Astrocyte (in vitro differentiated cells and primary cell): Measurements from ENCODE around the gene RABGGTB. TPM values are rescaled to one million over a fixed set of nuclear protein-coding genes. Genes with fewer than 3 reads are reported as not detected.
"Not testable (repeated sequence)": the region's sequence is repeated elsewhere in the genome, so short reads cannot be mapped to it uniquely, and the experiment has no call there.

Experiments used
- DNase-seq: peaks from one replicate; pipeline ENCODE4 v3.0.0-alpha.2; 2010; ENCODE audit warnings: low read depth
- FAIRE-seq: peaks from 2 replicates; lab custom pipeline; 2011; peaks lifted over from hg19 to GRCh38; lab: Jason Lieb, UNC
- H2AFZ ChIP-seq: 2 replicates; pipeline ENCODE4 v1.6.0; 2012; ENCODE audit warnings: low read depth, low read length, inconsistent platforms
- H3K27ac ChIP-seq: 2 replicates; pipeline ENCODE4 v1.5.1; 2011; ENCODE audit warnings: low read depth, low read length, inconsistent platforms
- H3K27me3 ChIP-seq: 2 replicates; pipeline ENCODE4 v1.6.0; 2011; ENCODE audit warnings: low read length, inconsistent platforms; ENCODE audit not compliant: insufficient read depth
- H3K36me3 ChIP-seq: 2 replicates; pipeline ENCODE4 v1.5.1; 2011; ENCODE audit warnings: low read length, inconsistent platforms; ENCODE audit not compliant: insufficient read depth
- H3K4me1 ChIP-seq: 2 replicates; pipeline ENCODE4 v1.5.1; 2011; ENCODE audit warnings: low read length, inconsistent platforms; ENCODE audit not compliant: insufficient read depth
- H3K4me2 ChIP-seq: 2 replicates; pipeline ENCODE4 v1.6.0; 2012; ENCODE audit warnings: low read length, inconsistent platforms
- H3K4me3 ChIP-seq: 2 replicates; pipeline ENCODE4 v1.5.1; 2011; ENCODE audit warnings: low read depth, mild to moderate bottlenecking, low read length, inconsistent platforms; ENCODE audit not compliant: insufficient read depth
- H3K79me2 ChIP-seq: 2 replicates; pipeline ENCODE4 v1.6.0; 2012; ENCODE audit warnings: mild to moderate bottlenecking, low read length, inconsistent platforms; ENCODE audit not compliant: insufficient read depth
- H3K9ac ChIP-seq: 2 replicates; pipeline ENCODE4 v1.6.0; 2012; ENCODE audit warnings: mild to moderate bottlenecking, low read length, inconsistent platforms
- H3K9me3 ChIP-seq: 2 replicates; pipeline ENCODE4 v1.5.1; 2012; ENCODE audit warnings: low read depth, mild to moderate bottlenecking, low read length, inconsistent platforms; ENCODE audit not compliant: insufficient read depth
- H4K20me1 ChIP-seq: 2 replicates; pipeline ENCODE4 v1.6.0; 2012; ENCODE audit warnings: low read length, inconsistent platforms; ENCODE audit not compliant: insufficient read depth
- H3K27ac Mint-ChIP-seq: one replicate; pipeline ENCODE4 v1.8.0; 2021; ENCODE audit warnings: mild to moderate bottlenecking, mixed read lengths; ENCODE audit not compliant: unreplicated experiment
- H3K27me3 Mint-ChIP-seq: one replicate; pipeline ENCODE4 v1.8.0; 2021; ENCODE audit warnings: low read depth, mixed read lengths; ENCODE audit not compliant: unreplicated experiment
- H3K36me3 Mint-ChIP-seq: one replicate; pipeline ENCODE4 v1.8.0; 2021; ENCODE audit warnings: low read depth, mixed read lengths; ENCODE audit not compliant: unreplicated experiment
- H3K4me1 Mint-ChIP-seq: one replicate; pipeline ENCODE4 v1.8.0; 2021; ENCODE audit warnings: low read depth, mixed read lengths; ENCODE audit not compliant: unreplicated experiment
- H3K4me3 Mint-ChIP-seq: one replicate; pipeline ENCODE4 v1.8.0; 2021; ENCODE audit warnings: mild to moderate bottlenecking, moderate library complexity, mixed read lengths; ENCODE audit not compliant: unreplicated experiment
- H3K9me3 Mint-ChIP-seq: one replicate; pipeline ENCODE4 v1.8.0; 2021; ENCODE audit warnings: mild to moderate bottlenecking, mixed read lengths; ENCODE audit not compliant: unreplicated experiment
- EZH2 ChIP-seq: IDR thresholded peaks from 2 replicates; pipeline ENCODE4 v1.6.1; 2012; ENCODE audit warnings: mild to moderate bottlenecking, low read length, inconsistent platforms; ENCODE audit not compliant: insufficient read depth
- total RNA-seq: library from RNA; stranded (reverse); gene quantifications from 2 replicates; pipeline ENCODE4 v1.2.1, GENCODE V29; 2021
- TF ChIP-seq, protein P1 (sequence below): IDR thresholded peaks from 2 replicates; pipeline ENCODE4 v1.5.1; 2011; ENCODE audit warnings: low read depth, mild to moderate bottlenecking, inconsistent platforms, low read length, moderate library complexity; ENCODE audit not compliant: insufficient read depth

Gene RABGGTB
- total RNA-seq, 1 donor from 2014 or later, result 108 TPM

DNA sequence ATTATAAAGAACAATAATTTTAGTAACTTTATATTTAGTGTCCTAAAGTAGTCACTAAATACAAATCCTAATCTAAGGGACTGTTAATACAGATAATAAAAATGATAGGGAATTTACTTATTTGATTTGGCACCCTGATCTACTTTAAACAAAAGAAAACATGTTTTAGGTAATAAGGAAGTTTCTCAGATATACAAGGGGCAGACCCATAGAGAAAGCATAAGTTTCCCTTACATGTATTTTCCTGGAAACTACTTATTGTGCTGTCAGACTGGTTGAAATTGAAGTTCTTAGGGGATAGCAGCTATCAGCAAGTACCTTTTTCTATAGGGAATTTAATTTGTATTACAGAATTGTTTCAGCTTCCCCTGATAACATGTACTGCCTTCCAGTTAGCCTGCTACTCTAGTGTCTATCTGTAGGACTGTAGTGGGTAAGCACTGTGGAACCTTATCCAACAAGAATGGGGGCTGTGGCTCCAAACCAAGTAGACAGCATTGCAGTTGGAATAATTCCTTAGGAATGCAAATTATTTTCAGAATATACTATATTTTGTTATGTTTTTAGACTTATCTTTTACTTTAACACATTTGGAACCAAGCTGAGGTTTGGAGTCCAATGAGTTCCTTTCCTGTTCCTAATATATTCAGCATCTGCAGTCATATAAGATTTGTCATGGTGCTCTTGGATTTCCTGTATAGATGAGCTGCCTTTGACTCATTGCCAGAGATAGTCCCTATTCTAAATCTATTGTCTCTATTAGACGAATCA is 25.3 kb downstream of the RABGGTB start:
- no peaks in the 10 kb centered on the region for H3K36me3 ChIP-seq
- no peaks in the 10 kb centered on the region for H3K9me3 ChIP-seq
- no peak overlapping the region for H3K9ac ChIP-seq
- no peak overlapping the region for H3K4me3 ChIP-seq
- H3K4me2 ChIP-seq, result peak overlapping the region; percentile 10
- H3K27ac Mint-ChIP-seq, result no peak overlapping the region
- no peak overlapping the region for H2AFZ ChIP-seq
- peaks cover 6% of the 10 kb centered on the region for H3K4me1 ChIP-seq
- H3K4me1 Mint-ChIP-seq, result no peaks in the 10 kb centered on the region
- H3K4me3 Mint-ChIP-seq, result no peak overlapping the region
- no peaks in the 10 kb centered on the region for H3K79me2 ChIP-seq
- H3K36me3 Mint-ChIP-seq, result no peaks in the 10 kb centered on the region
- TF ChIP-seq, protein P1, sequence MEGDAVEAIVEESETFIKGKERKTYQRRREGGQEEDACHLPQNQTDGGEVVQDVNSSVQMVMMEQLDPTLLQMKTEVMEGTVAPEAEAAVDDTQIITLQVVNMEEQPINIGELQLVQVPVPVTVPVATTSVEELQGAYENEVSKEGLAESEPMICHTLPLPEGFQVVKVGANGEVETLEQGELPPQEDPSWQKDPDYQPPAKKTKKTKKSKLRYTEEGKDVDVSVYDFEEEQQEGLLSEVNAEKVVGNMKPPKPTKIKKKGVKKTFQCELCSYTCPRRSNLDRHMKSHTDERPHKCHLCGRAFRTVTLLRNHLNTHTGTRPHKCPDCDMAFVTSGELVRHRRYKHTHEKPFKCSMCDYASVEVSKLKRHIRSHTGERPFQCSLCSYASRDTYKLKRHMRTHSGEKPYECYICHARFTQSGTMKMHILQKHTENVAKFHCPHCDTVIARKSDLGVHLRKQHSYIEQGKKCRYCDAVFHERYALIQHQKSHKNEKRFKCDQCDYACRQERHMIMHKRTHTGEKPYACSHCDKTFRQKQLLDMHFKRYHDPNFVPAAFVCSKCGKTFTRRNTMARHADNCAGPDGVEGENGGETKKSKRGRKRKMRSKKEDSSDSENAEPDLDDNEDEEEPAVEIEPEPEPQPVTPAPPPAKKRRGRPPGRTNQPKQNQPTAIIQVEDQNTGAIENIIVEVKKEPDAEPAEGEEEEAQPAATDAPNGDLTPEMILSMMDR, result no peak
- TF ChIP-seq EZH2, result no peak
- H3K27me3 Mint-ChIP-seq, result no peaks in the 10 kb centered on the region
- no peaks in the 10 kb centered on the region for H3K9me3 Mint-ChIP-seq
- DNase-seq (peak; percentile 37), FAIRE-seq (peak; percentile 32)
- H3K27ac ChIP-seq, result no peak overlapping the region
- H3K27me3 ChIP-seq, result no peaks in the 10 kb centered on the region
- no peaks in the 10 kb centered on the region for H4K20me1 ChIP-seq

DNA sequence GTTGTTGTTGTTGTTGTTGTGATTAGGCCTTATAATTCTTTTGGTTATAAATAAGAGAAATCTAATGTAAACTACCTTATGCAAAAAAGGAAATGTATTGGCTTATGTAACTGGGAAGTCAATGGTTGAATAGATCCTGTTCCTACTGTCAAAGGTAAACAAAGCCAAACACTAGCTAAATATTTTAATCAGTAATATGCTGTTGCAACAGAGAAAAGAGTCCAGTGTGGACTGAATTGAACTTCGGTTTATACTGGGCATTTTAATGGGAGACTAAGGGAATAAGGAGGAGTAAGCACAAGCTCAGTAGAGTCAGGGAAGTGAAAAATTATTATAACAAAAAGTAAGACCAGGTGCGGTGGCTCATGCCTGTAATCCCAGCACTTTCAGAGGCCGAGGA is 26.0 kb downstream of the RABGGTB start:
- peak overlapping the region; percentile 10 for H3K4me2 ChIP-seq
- H3K36me3 Mint-ChIP-seq, result no peaks in the 10 kb centered on the region
- H3K27me3 Mint-ChIP-seq, result no peaks in the 10 kb centered on the region
- FAIRE-seq, result no peak
- DNase-seq, result no peak
- no peaks in the 10 kb centered on the region for H3K79me2 ChIP-seq
- H3K27me3 ChIP-seq, result no peaks in the 10 kb centered on the region
- no peak overlapping the region for H3K27ac Mint-ChIP-seq
- no peaks in the 10 kb centered on the region for H4K20me1 ChIP-seq
- H3K9me3 Mint-ChIP-seq, result no peaks in the 10 kb centered on the region
- H3K9me3 ChIP-seq, result no peaks in the 10 kb centered on the region
- H3K4me1 ChIP-seq, result peaks cover 6% of the 10 kb centered on the region
- no peak overlapping the region for H3K27ac ChIP-seq
- no peaks in the 10 kb centered on the region for H3K4me1 Mint-ChIP-seq
- no peak overlapping the region for H3K4me3 Mint-ChIP-seq
- H2AFZ ChIP-seq, result no peak overlapping the region
- H3K4me3 ChIP-seq, result no peak overlapping the region
- no peak overlapping the region for H3K9ac ChIP-seq
- H3K36me3 ChIP-seq, result no peaks in the 10 kb centered on the region
- no peak for TF ChIP-seq EZH2
- TF ChIP-seq, protein P1, result no peak

DNA sequence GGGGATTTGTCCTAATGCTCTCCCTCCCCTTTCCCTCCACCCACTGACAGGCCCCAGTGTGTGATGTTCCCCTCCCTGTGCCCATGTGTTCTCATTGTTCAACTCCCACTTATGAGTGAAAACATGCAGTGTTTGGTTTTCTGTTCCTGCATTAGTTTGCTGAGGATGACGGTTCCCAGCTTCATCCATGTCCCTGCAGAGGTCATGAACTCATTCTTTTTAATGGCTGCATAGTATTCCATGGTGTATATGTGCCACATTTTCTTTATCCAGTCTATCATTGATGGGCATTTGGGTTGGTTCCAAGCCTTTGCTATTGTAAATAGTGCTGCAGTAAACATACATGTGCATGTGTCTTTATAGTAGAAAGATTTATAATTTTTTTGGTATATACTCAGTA is 37.5 kb downstream of the RABGGTB start:
- not testable (repeated sequence) for FAIRE-seq, H3K4me1 ChIP-seq, H3K9ac ChIP-seq, H3K9me3 ChIP-seq, H3K4me3 ChIP-seq, DNase-seq, H4K20me1 ChIP-seq, H3K36me3 Mint-ChIP-seq, H3K4me2 ChIP-seq, H3K27me3 ChIP-seq, H3K79me2 ChIP-seq, H3K9me3 Mint-ChIP-seq, H2AFZ ChIP-seq, H3K4me3 Mint-ChIP-seq, H3K36me3 ChIP-seq, H3K27ac ChIP-seq, H3K27ac Mint-ChIP-seq, H3K27me3 Mint-ChIP-seq, H3K4me1 Mint-ChIP-seq
